Testis (tissue), 2 donors: ENCODE measurements around the gene SPDL1.

Experiments
- POLR2A ChIP-seq: fragments of 450-650 bp; IDR thresholded peaks from one replicate; pipeline ENCODE4 v1.6.1; 2017; ENCODE audit warnings: antibody characterized with exemption, mild to moderate bottlenecking, moderate library complexity
- TF ChIP-seq, protein P1 (sequence below), 3 experiments: fragments of 450-650 bp in 2 of 3; fragments of 200-600 bp in 1 of 3; sonication (generic) in 1 of 3; IDR thresholded peaks; one replicate each; pipeline ENCODE4 v1.5.1; 2016 to 2019; ENCODE audit warnings: antibody characterized with exemption in 3 of 3, mild to moderate bottlenecking in 2 of 3, moderate library complexity in 1 of 3

DNA sequence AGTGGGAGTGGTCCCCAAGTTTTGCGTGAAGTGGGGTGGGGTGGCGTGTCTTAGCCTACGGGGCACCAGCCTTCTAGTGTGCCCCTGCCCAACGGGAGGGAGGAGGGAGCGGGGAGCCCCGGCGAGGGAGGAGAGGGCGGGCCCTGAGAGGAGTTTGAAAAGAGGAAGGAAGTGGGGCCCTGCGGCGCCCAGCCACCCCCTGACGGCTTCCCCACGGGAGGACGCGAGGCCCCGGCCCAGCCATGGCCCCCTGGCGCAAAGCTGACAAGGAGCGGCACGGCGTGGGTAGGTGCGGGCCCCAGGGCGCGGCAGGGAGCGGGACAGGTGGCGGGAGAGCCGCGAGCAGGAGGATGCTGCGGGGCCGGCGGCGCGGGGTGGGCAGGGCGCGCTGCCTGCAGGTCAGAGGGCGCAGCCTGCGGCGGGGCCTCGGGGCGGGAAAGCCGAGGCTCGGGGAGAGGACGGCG is 53.5 kb downstream of the SPDL1 start, which contains the start of gene DOCK2:
- no peak for TF ChIP-seq POLR2A
- TF ChIP-seq, protein P1, sequence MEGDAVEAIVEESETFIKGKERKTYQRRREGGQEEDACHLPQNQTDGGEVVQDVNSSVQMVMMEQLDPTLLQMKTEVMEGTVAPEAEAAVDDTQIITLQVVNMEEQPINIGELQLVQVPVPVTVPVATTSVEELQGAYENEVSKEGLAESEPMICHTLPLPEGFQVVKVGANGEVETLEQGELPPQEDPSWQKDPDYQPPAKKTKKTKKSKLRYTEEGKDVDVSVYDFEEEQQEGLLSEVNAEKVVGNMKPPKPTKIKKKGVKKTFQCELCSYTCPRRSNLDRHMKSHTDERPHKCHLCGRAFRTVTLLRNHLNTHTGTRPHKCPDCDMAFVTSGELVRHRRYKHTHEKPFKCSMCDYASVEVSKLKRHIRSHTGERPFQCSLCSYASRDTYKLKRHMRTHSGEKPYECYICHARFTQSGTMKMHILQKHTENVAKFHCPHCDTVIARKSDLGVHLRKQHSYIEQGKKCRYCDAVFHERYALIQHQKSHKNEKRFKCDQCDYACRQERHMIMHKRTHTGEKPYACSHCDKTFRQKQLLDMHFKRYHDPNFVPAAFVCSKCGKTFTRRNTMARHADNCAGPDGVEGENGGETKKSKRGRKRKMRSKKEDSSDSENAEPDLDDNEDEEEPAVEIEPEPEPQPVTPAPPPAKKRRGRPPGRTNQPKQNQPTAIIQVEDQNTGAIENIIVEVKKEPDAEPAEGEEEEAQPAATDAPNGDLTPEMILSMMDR (IDR thresholded peaks at IDR 0.05) = no peak
